22Rv1 (cell line): ENCODE measurements around the gene RNF138.
A peak's percentile ranks its signal among the peaks of the same experiment; 100 is the strongest.

Experiments used
- CTCF ChIP-seq: fragments of 450-650 bp; IDR thresholded peaks from 2 replicates; pipeline ENCODE4 v1.5.1; 2017; ENCODE audit warnings: mild to moderate bottlenecking
- ZFX ChIP-seq: fragments of 450-650 bp; IDR thresholded peaks from 2 replicates; pipeline ENCODE4 v1.6.1; 2017; ENCODE audit warnings: antibody characterized with exemption, borderline replicate concordance

- TF ChIP-seq ZFX (no peak), CTCF (peak; percentile 54)
Measured at GRCh38 chr18:32072321-32072720, 19.4 kb upstream of the RNF138 start.
